ENCODE measurements around the gene MUC5AC. TPM values are rescaled to one million over a fixed set of nuclear protein-coding genes. Genes with fewer than 3 reads are reported as not detected.

Gene MUC5AC
- total and polyA plus RNA-seq, 2 of the 13 experiments (the other 11 are each of a cell fraction or from before 2014, with no cell fraction given), result under 0.01 TPM; not detected in 1

- TF ChIP-seq, protein P1, sequence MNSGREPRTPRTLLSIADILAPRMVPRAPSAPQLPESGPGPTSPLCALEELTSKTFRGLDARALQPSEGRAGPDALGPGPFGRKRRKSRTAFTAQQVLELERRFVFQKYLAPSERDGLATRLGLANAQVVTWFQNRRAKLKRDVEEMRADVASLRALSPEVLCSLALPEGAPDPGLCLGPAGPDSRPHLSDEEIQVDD (CRISPR knock-in tag; IDR thresholded peaks at IDR 0.05; ENCODE audit: borderline replicate concordance), result no peak
- TF ChIP-seq ETV5 (CRISPR knock-in tag; IDR thresholded peaks at IDR 0.05; ENCODE audit: borderline replicate concordance), result peak; percentile 37; the same call in 1 of the 2 replicates
- 0 out of 2 replicates have a peak, but pooled peaks have one; percentile 38 for TF ChIP-seq ZNF552 (CRISPR knock-in tag; IDR thresholded peaks at IDR 0.05; ENCODE audit: borderline replicate concordance)
- TF ChIP-seq, protein P2, sequence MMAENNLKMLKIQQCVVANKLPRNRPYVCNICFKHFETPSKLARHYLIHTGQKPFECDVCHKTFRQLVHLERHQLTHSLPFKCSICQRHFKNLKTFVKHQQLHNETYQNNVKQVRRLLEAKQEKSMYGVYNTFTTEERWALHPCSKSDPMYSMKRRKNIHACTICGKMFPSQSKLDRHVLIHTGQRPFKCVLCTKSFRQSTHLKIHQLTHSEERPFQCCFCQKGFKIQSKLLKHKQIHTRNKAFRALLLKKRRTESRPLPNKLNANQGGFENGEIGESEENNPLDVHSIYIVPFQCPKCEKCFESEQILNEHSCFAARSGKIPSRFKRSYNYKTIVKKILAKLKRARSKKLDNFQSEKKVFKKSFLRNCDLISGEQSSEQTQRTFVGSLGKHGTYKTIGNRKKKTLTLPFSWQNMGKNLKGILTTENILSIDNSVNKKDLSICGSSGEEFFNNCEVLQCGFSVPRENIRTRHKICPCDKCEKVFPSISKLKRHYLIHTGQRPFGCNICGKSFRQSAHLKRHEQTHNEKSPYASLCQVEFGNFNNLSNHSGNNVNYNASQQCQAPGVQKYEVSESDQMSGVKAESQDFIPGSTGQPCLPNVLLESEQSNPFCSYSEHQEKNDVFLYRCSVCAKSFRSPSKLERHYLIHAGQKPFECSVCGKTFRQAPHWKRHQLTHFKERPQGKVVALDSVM (CRISPR knock-in tag; IDR thresholded peaks at IDR 0.05), result no peak
- peak; percentile 83; the same call in 1 of the 2 replicates for TF ChIP-seq TSC22D2 (CRISPR knock-in tag; IDR thresholded peaks at IDR 0.05; ENCODE audit: borderline replicate concordance)
- no peak for TF ChIP-seq ZNF639 (CRISPR knock-in tag; conservative IDR thresholded peaks at IDR 0.05)
- no peak for TF ChIP-seq SCMH1 (CRISPR knock-in tag; IDR thresholded peaks at IDR 0.05; ENCODE audit: borderline replicate concordance)
- TF ChIP-seq NFYC (CRISPR knock-in tag; IDR thresholded peaks at IDR 0.05), result no peak
- TF ChIP-seq ETS1 (CRISPR knock-in tag; IDR thresholded peaks at IDR 0.05), result peak; percentile 55; the same call in 1 of the 2 replicates
- TF ChIP-seq DNMT3B (CRISPR knock-in tag; conservative IDR thresholded peaks at IDR 0.05), result no peak
- 0 out of 2 replicates have a peak, but pooled peaks have one; percentile 35 for TF ChIP-seq ZNF414 (CRISPR knock-in tag; IDR thresholded peaks at IDR 0.05)
- TF ChIP-seq GPN1 (CRISPR knock-in tag; IDR thresholded peaks at IDR 0.05; ENCODE audit: borderline replicate concordance), result no peak
- no peak for TF ChIP-seq ZNF850 (CRISPR knock-in tag; conservative IDR thresholded peaks at IDR 0.05)
- TF ChIP-seq RBAK (CRISPR knock-in tag; IDR thresholded peaks at IDR 0.05), result no peak
- TF ChIP-seq, protein P3, sequence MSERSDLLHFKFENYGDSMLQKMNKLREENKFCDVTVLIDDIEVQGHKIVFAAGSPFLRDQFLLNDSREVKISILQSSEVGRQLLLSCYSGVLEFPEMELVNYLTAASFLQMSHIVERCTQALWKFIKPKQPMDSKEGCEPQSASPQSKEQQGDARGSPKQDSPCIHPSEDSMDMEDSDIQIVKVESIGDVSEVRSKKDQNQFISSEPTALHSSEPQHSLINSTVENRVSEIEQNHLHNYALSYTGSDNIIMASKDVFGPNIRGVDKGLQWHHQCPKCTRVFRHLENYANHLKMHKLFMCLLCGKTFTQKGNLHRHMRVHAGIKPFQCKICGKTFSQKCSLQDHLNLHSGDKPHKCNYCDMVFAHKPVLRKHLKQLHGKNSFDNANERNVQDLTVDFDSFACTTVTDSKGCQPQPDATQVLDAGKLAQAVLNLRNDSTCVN (CRISPR knock-in tag; IDR thresholded peaks at IDR 0.05; ENCODE audit: borderline replicate concordance), result peak; percentile 61; the same call in 1 of the 2 replicates
- no peak for TF ChIP-seq CENPT (CRISPR knock-in tag; IDR thresholded peaks at IDR 0.05; ENCODE audit: low read depth)
- TF ChIP-seq ZNF383 (CRISPR knock-in tag; IDR thresholded peaks at IDR 0.05; ENCODE audit: borderline replicate concordance), result no peak
- TF ChIP-seq, protein P4, sequence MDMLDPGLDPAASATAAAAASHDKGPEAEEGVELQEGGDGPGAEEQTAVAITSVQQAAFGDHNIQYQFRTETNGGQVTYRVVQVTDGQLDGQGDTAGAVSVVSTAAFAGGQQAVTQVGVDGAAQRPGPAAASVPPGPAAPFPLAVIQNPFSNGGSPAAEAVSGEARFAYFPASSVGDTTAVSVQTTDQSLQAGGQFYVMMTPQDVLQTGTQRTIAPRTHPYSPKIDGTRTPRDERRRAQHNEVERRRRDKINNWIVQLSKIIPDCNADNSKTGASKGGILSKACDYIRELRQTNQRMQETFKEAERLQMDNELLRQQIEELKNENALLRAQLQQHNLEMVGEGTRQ (IDR thresholded peaks at IDR 0.05; ENCODE audit: low read depth, low read length), result no peak
- TF ChIP-seq, protein P4 (CRISPR knock-in tag; IDR thresholded peaks at IDR 0.05; ENCODE audit: borderline replicate concordance), result no peak
Measured at GRCh38 chr11:1238767-1239595, 81.2 kb downstream of the MUC5AC start (continued).

Data from HepG2 (cell line).